Fibroblast of lung (primary cell): ENCODE measurements around the gene SF3B5.

ENCODE experiments used
- CTCF ChIP-seq, 2 donors: IDR thresholded peaks in 1 of 2; conservative IDR thresholded peaks in 1 of 2; 1 replicate in 1 of 2; 2 replicates in 1 of 2; pipeline ENCODE4 v1.5.1; 2011 to 2012; ENCODE audit warnings: low read length in 2 of 2, control low read depth in 1 of 2, inconsistent platforms in 1 of 2, low read depth in 1 of 2, mild to moderate bottlenecking in 1 of 2
- EZH2 ChIP-seq: IDR thresholded peaks from 2 replicates; pipeline ENCODE4 v1.5.1; 2012; ENCODE audit warnings: low read length, control low read depth, mild to moderate bottlenecking; ENCODE audit errors: missing control alignments

- no peak for TF ChIP-seq EZH2
- TF ChIP-seq CTCF (conservative IDR thresholded peaks at IDR 0.05 in 1 of 2, IDR thresholded peaks at IDR 0.05 in 1 of 2; ENCODE audit: low read depth in 1 of 2, low read length in 2 of 2), result no peak
Measured at GRCh38 chr6:144066741-144067484, 28.5 kb downstream of the SF3B5 start.
